ENCODE results near the gene OLFML2A. TPM values are rescaled to one million over a fixed set of nuclear protein-coding genes. Genes with fewer than 3 reads are reported as not detected.

OLFML2A gene
- polyA plus RNA-seq, 3 donors = 0.03 to 0.25 TPM; not detected in 1

DNA sequence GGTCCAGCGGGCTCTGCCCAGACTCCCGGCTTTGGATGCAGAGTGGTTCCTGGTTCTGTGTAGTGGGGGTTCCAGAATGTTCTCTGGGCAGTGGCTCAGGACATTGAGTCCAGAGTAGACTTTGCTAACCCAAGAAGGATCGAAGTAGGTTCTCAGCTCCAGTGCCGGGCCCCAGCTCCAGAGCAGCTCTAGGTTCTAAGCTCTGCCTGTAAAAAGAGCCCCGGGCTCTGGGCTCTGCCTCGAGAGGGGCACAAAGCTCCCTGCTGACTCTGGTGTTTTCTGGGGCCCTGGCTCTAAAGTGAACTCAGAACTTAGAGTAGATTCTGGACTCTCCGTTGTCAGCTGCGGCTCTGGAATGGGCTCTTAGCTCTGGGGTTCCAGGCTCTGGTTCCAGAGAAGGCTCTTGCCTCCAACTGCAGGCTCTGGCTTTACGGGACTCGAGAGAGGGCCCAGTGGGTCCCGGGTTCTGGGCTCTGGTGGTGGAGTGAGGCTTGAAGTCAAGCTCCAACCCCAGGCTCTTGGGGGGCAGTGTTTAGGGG lies 76.7 kb downstream of the OLFML2A start:
- H3K79me2 ChIP-seq (ENCODE audit: insufficient read depth, low read length) = peaks cover 3% of the 10 kb centered on the region
- peaks cover 18 to 21% of the 10 kb centered on the region in 2 donors for H3K36me3 Mint-ChIP-seq
- H3K4me1 Mint-ChIP-seq = peaks cover 8% of the 10 kb centered on the region
- H3K9ac ChIP-seq (ENCODE audit: insufficient read depth, low read length, poor library complexity, severe bottlenecking) = peak overlapping the region; percentile 44
- peak overlapping the region; percentile 90 for H3K4me2 ChIP-seq (replicated peaks; ENCODE audit: extremely low read depth, low read length, poor library complexity, severe bottlenecking)
- peak overlapping the region in 1 of 7 donors; percentile 30 for H3K27ac Mint-ChIP-seq
- H3K36me3 ChIP-seq (replicated peaks in 1 of 2; ENCODE audit: control insufficient read depth in 1 of 2, insufficient read depth in 2 of 2, low read length in 2 of 2) = peaks cover 20 to 21% of the 10 kb centered on the region in 2 donors
- no peak overlapping the region for H3K27ac ChIP-seq (ENCODE audit: low read depth in 1 of 2, low read length in 2 of 2)
- DNase-seq = peak in 1 of 3 donors; percentile 6
- peak overlapping the region; percentile 85 for H2AFZ ChIP-seq (ENCODE audit: insufficient read depth, low read depth, low read length, poor library complexity, severe bottlenecking)
- TF ChIP-seq, protein P1, sequence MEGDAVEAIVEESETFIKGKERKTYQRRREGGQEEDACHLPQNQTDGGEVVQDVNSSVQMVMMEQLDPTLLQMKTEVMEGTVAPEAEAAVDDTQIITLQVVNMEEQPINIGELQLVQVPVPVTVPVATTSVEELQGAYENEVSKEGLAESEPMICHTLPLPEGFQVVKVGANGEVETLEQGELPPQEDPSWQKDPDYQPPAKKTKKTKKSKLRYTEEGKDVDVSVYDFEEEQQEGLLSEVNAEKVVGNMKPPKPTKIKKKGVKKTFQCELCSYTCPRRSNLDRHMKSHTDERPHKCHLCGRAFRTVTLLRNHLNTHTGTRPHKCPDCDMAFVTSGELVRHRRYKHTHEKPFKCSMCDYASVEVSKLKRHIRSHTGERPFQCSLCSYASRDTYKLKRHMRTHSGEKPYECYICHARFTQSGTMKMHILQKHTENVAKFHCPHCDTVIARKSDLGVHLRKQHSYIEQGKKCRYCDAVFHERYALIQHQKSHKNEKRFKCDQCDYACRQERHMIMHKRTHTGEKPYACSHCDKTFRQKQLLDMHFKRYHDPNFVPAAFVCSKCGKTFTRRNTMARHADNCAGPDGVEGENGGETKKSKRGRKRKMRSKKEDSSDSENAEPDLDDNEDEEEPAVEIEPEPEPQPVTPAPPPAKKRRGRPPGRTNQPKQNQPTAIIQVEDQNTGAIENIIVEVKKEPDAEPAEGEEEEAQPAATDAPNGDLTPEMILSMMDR (IDR thresholded peaks at IDR 0.05) = no peak
- intact Hi-C loops (cut with micrococcal nuclease) = loop anchor here (1.0 to 5.0 kb wide), 5 partner anchors 79 to 236 kb away; no protein-coding TSS in a partner anchor
- H3K4me1 ChIP-seq (ENCODE audit: control insufficient read depth in 1 of 2, insufficient read depth in 2 of 2, low read length in 2 of 2) = peaks cover 7 to 13% of the 10 kb centered on the region in 2 donors
- H3K27me3 Mint-ChIP-seq (ENCODE audit: low read depth in 3 of 3) = peaks cover 6 to 13% (median 6%) of the 10 kb centered on the region in 3 donors
- H3K27me3 ChIP-seq (ENCODE audit: control insufficient read depth in 2 of 2, insufficient read depth in 2 of 2, low read length in 2 of 2) = no peaks in the 10 kb centered on the region
- no peaks in the 10 kb centered on the region for H3K9me3 ChIP-seq (replicated peaks in 1 of 2; ENCODE audit: control insufficient read depth in 1 of 2, insufficient read depth in 1 of 2, low read length in 2 of 2)
- H3K4me3 Mint-ChIP-seq = peak overlapping the region; percentile 47 to 89
- WGBS (ENCODE audit: insufficient coverage) = 78% methylated on average over 7 of the region's 11 CpGs
- H3K4me3 ChIP-seq (replicated peaks in 1 of 3; ENCODE audit: low read depth in 2 of 3, low read length in 3 of 3) = peak overlapping the region in 1 of 3 experiments; percentile 73
- H3K9me3 Mint-ChIP-seq = no peaks in the 10 kb centered on the region
- H4K20me1 ChIP-seq (ENCODE audit: insufficient read depth, low read length) = peaks cover 28% of the 10 kb centered on the region

DNA sequence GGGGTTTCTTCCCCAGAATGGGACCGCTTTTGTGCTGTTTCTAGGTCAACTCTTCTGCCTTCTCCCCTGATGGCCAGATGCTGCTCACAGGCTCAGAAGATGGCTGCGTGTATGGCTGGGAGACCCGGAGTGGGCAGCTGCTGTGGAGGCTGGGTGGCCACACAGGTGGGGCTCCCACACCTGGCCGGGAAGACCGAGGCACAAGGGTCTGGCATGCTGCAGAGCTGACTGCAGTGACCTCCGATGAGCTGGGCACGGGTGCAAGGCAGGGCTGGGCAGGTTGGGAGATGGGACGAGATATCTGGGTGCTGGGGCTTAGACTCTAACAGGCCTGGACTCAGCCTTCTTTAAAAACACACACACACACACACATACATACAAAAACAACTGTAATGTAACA lies 77.2 kb downstream of the OLFML2A start:
- intact Hi-C loops (cut with micrococcal nuclease) = loop anchor here (5.0 kb wide), 2 partner anchors 142 to 237 kb away; no protein-coding TSS in a partner anchor

More for the DNA sequence above, 77.2 kb downstream of the OLFML2A start:
- H3K36me3 Mint-ChIP-seq = peaks cover 23 to 26% of the 10 kb centered on the region in 2 donors
- peak overlapping the region; percentile 15 to 47 for H3K4me3 Mint-ChIP-seq
- H3K9ac ChIP-seq (ENCODE audit: insufficient read depth, low read length, poor library complexity, severe bottlenecking) = no peak overlapping the region
- peaks cover 8% of the 10 kb centered on the region for H3K4me1 Mint-ChIP-seq
- no peak overlapping the region for H3K4me3 ChIP-seq (replicated peaks in 1 of 3; ENCODE audit: low read depth in 2 of 3, low read length in 3 of 3)
- H2AFZ ChIP-seq (ENCODE audit: insufficient read depth, low read depth, low read length, poor library complexity, severe bottlenecking) = no peak overlapping the region
- no peaks in the 10 kb centered on the region for H3K9me3 Mint-ChIP-seq
- no peak for DNase-seq
- no peaks in the 10 kb centered on the region for H3K27me3 ChIP-seq (ENCODE audit: control insufficient read depth in 2 of 2, insufficient read depth in 2 of 2, low read length in 2 of 2)
- TF ChIP-seq, protein P1 (IDR thresholded peaks at IDR 0.05) = no peak
- peaks cover 6 to 13% (median 8%) of the 10 kb centered on the region in 3 donors for H3K27me3 Mint-ChIP-seq (ENCODE audit: low read depth in 3 of 3)
- no peak overlapping the region for H3K4me2 ChIP-seq (replicated peaks; ENCODE audit: extremely low read depth, low read length, poor library complexity, severe bottlenecking)
- H4K20me1 ChIP-seq (ENCODE audit: insufficient read depth, low read length) = peaks cover 33% of the 10 kb centered on the region
- no peak overlapping the region for H3K27ac ChIP-seq (ENCODE audit: low read depth in 1 of 2, low read length in 2 of 2)
- H3K36me3 ChIP-seq (replicated peaks in 1 of 2; ENCODE audit: control insufficient read depth in 1 of 2, insufficient read depth in 2 of 2, low read length in 2 of 2) = peaks cover 25 to 26% of the 10 kb centered on the region in 2 donors
- peaks cover 7 to 13% of the 10 kb centered on the region in 2 donors for H3K4me1 ChIP-seq (ENCODE audit: control insufficient read depth in 1 of 2, insufficient read depth in 2 of 2, low read length in 2 of 2)
- peak overlapping the region in 1 of 7 donors; percentile 30 for H3K27ac Mint-ChIP-seq
- no peaks in the 10 kb centered on the region for H3K9me3 ChIP-seq (replicated peaks in 1 of 2; ENCODE audit: control insufficient read depth in 1 of 2, insufficient read depth in 1 of 2, low read length in 2 of 2)
- 88% methylated on average over 2 of the region's 8 CpGs for WGBS (ENCODE audit: insufficient coverage)
- peaks cover 5% of the 10 kb centered on the region for H3K79me2 ChIP-seq (ENCODE audit: insufficient read depth, low read length)
